H9 (cell line): ENCODE measurements around the gene CCDC187. TPM values are rescaled to one million over a fixed set of nuclear protein-coding genes. Genes with fewer than 3 reads are reported as not detected.
A peak's percentile ranks its signal among the peaks of the same experiment; 100 is the strongest.

Experiments used
- DNase-seq: peaks from one replicate; pipeline ENCODE4 v3.0.0-alpha.2; 2017
- H2AFZ ChIP-seq: one replicate; pipeline ENCODE4 v1.6.1; 2013; ENCODE audit warnings: mild to moderate bottlenecking, low read length, control low read depth, moderate library complexity
- H2AK5ac ChIP-seq: 2 replicates; pipeline ENCODE4 v1.6.1; 2013; ENCODE audit warnings: low read length, control low read depth, mixed read lengths; ENCODE audit not compliant: insufficient read length
- H2BK120ac ChIP-seq: one replicate; pipeline ENCODE4 v1.6.1; 2013; ENCODE audit warnings: low read depth, mild to moderate bottlenecking, low read length, control low read depth, inconsistent platforms; ENCODE audit not compliant: poor library complexity, severe bottlenecking
- H2BK12ac ChIP-seq: 2 replicates; pipeline ENCODE4 v1.6.1; 2013; ENCODE audit warnings: low read length, control low read depth, mixed read lengths, low read depth; ENCODE audit not compliant: insufficient read length
- H2BK15ac ChIP-seq: 2 replicates; pipeline ENCODE4 v1.6.1; 2013; ENCODE audit warnings: low read depth, low read length, control low read depth
- H2BK20ac ChIP-seq: one replicate; pipeline ENCODE4 v1.6.1; 2013; ENCODE audit warnings: low read depth, mild to moderate bottlenecking, low read length, control low read depth, inconsistent platforms; ENCODE audit not compliant: poor library complexity, severe bottlenecking
- H2BK5ac ChIP-seq: 2 replicates; pipeline ENCODE4 v1.6.1; 2013; ENCODE audit warnings: low read length, control low read depth, mixed read lengths; ENCODE audit not compliant: insufficient read length
- H3K14ac ChIP-seq: 2 replicates; pipeline ENCODE4 v1.6.1; 2013; ENCODE audit warnings: low read length, control low read depth; ENCODE audit not compliant: insufficient read depth
- H3K18ac ChIP-seq: 2 replicates; pipeline ENCODE4 v1.6.1; 2013; ENCODE audit warnings: low read depth, mild to moderate bottlenecking, mixed read lengths, low read length, control low read depth; ENCODE audit not compliant: insufficient read length
- H3K23ac ChIP-seq: 2 replicates; pipeline ENCODE4 v1.6.1; 2013; ENCODE audit warnings: low read length, control low read depth, mixed read lengths, low read depth; ENCODE audit not compliant: insufficient read length
- H3K23me2 ChIP-seq: 2 replicates; pipeline ENCODE4 v1.6.1; 2013; ENCODE audit warnings: low read depth, mild to moderate bottlenecking, mixed read lengths, low read length, control low read depth; ENCODE audit not compliant: insufficient read length, poor library complexity, severe bottlenecking
- H3K27ac ChIP-seq: 2 replicates; pipeline ENCODE4 v1.5.1; 2013; ENCODE audit warnings: low read length, control low read depth, mixed read lengths, low read depth; ENCODE audit not compliant: insufficient read length
- H3K27me3 ChIP-seq: 2 replicates; pipeline ENCODE4 v1.6.1; 2013; ENCODE audit warnings: low read length, control low read depth, inconsistent platforms; ENCODE audit not compliant: insufficient read depth
- H3K4ac ChIP-seq: 2 replicates; pipeline ENCODE4 v1.6.1; 2013; ENCODE audit warnings: low read depth, mild to moderate bottlenecking, control low read depth, inconsistent platforms, low read length, moderate library complexity
- H3K4me1 ChIP-seq: 2 replicates; pipeline ENCODE4 v1.6.1; 2013; ENCODE audit warnings: low read length, control low read depth, inconsistent platforms; ENCODE audit not compliant: insufficient read depth
- H3K4me2 ChIP-seq: 2 replicates; pipeline ENCODE4 v1.6.1; 2013; ENCODE audit warnings: low read length, control low read depth, mixed read lengths; ENCODE audit not compliant: insufficient read length, insufficient read depth
- H3K56ac ChIP-seq: 2 replicates; pipeline ENCODE4 v1.6.1; 2013; ENCODE audit warnings: low read depth, mild to moderate bottlenecking, mixed read lengths, low read length, control low read depth; ENCODE audit not compliant: insufficient read length
- H3K79me1 ChIP-seq: 2 replicates; pipeline ENCODE4 v1.6.1; 2013; ENCODE audit warnings: low read depth, mild to moderate bottlenecking, moderate library complexity, low read length, control low read depth, inconsistent platforms; ENCODE audit not compliant: insufficient read depth, poor library complexity, severe bottlenecking
- H3K79me2 ChIP-seq: 2 replicates; pipeline ENCODE4 v1.6.1; 2013; ENCODE audit warnings: low read length, control low read depth, inconsistent platforms; ENCODE audit not compliant: insufficient read depth
- H3K9ac ChIP-seq: 2 replicates; pipeline ENCODE4 v1.6.1; 2013; ENCODE audit warnings: low read length, control low read depth, mixed read lengths; ENCODE audit not compliant: insufficient read length; ENCODE audit errors: extremely low read depth
- H3K9me3 ChIP-seq: one replicate; pipeline ENCODE4 v1.6.1; 2013; ENCODE audit warnings: low read depth, low read length, inconsistent platforms; ENCODE audit not compliant: control insufficient read depth
- H3T11ph ChIP-seq: one replicate; pipeline ENCODE4 v1.6.1; 2013; ENCODE audit warnings: mild to moderate bottlenecking, low read length, control low read depth, inconsistent platforms
- H4K20me1 ChIP-seq: one replicate; pipeline ENCODE4 v1.6.1; 2013; ENCODE audit not compliant: control insufficient read depth, insufficient read length, insufficient read depth
- H4K5ac ChIP-seq: 2 replicates; pipeline ENCODE4 v1.6.1; 2013; ENCODE audit warnings: low read depth, mild to moderate bottlenecking, mixed read lengths, low read length, control low read depth; ENCODE audit not compliant: insufficient read length
- H4K8ac ChIP-seq: replicated peaks from 2 replicates; pipeline ENCODE4 v1.6.1; 2013; ENCODE audit warnings: low read length, control low read depth, mixed read lengths, low read depth; ENCODE audit not compliant: insufficient read length
- H4K91ac ChIP-seq: 2 replicates; pipeline ENCODE4 v1.6.1; 2013; ENCODE audit warnings: low read depth, mild to moderate bottlenecking, moderate library complexity, mixed read lengths, low read length, control low read depth; ENCODE audit not compliant: insufficient read length
- H3K27ac Mint-ChIP-seq, 3 experiments: 2 replicates in 2 of 3; 3 replicates in 1 of 3; pipeline ENCODE4 v1.8.0; 2020 to 2021; ENCODE audit warnings: mixed read lengths in 3 of 3, mild to moderate bottlenecking in 1 of 3, moderate library complexity in 1 of 3
- H3K27me3 Mint-ChIP-seq: 2 replicates; pipeline ENCODE4 v1.8.0; 2021; ENCODE audit warnings: low read depth, mild to moderate bottlenecking, moderate library complexity, mixed read lengths
- H3K36me3 Mint-ChIP-seq, 3 experiments: 2 replicates in 2 of 3; 3 replicates in 1 of 3; pipeline ENCODE4 v1.8.0; 2020 to 2021; ENCODE audit warnings: low read depth in 3 of 3, mixed read lengths in 3 of 3; ENCODE audit not compliant: insufficient read depth in 1 of 3
- H3K4me1 Mint-ChIP-seq, 2 experiments: 2 replicates each; pipeline ENCODE4 v1.8.0; 2020; ENCODE audit warnings: mixed read lengths in 2 of 2
- H3K4me3 Mint-ChIP-seq, 2 experiments: 2 replicates in 1 of 2; 3 replicates in 1 of 2; pipeline ENCODE4 v1.8.0; 2020 to 2021; ENCODE audit warnings: mild to moderate bottlenecking in 2 of 2, mixed read lengths in 2 of 2, moderate library complexity in 1 of 2
- H3K9me3 Mint-ChIP-seq, 2 experiments: 2 replicates in 1 of 2; 3 replicates in 1 of 2; pipeline ENCODE4 v1.8.0; 2020; ENCODE audit warnings: mild to moderate bottlenecking in 2 of 2, mixed read lengths in 2 of 2, moderate library complexity in 1 of 2
- CTCF ChIP-seq: fragments of 200-600 bp; sonication (generic); conservative IDR thresholded peaks from 3 replicates; pipeline ENCODE4 v1.8.0; 2021; ENCODE audit warnings: antibody characterized with exemption, mild to moderate bottlenecking
- WGBS: extraction: QIAGEN DNeasy Blood & Tissue Kit; methylation state at CpG from one replicate; pipeline ENCODE4 v1.1.7; 2013; ENCODE audit warnings: missing lambda C conversion rate, low lambda C conversion rate, mixed read lengths; ENCODE audit not compliant: insufficient read length; ENCODE audit errors: extremely low coverage; 5-methylcytosine and 5-hydroxymethylcytosine counted together
- total RNA-seq: library from RNA; stranded (reverse); gene quantifications from 2 replicates; pipeline ENCODE4 v1.2.1, GENCODE V29; 2021

CCDC187 gene
- total RNA-seq, 1 experiment from 2014 or later, result 0.07 TPM

- H3K27ac ChIP-seq, result no peak within 1 kb of the TSS
- no peak within 1 kb of the TSS for H3K56ac ChIP-seq
- no peak within 1 kb of the TSS for H3K9ac ChIP-seq
- H2AFZ ChIP-seq, result no peak within 1 kb of the TSS
- H3K4me2 ChIP-seq, result no peak within 1 kb of the TSS
- H3K9me3 ChIP-seq, result no peaks in the 10 kb centered on the region
- H2AK5ac ChIP-seq, result no peak within 1 kb of the TSS
- H4K8ac ChIP-seq, result no peak within 1 kb of the TSS
- TF ChIP-seq CTCF, result no peak
- no peak within 1 kb of the TSS for H3T11ph ChIP-seq
- H3K14ac ChIP-seq, result no peak within 1 kb of the TSS
- peak; percentile 69 for DNase-seq
- no peak within 1 kb of the TSS for H4K91ac ChIP-seq
- H2BK15ac ChIP-seq, result no peak within 1 kb of the TSS
- H2BK12ac ChIP-seq, result no peak within 1 kb of the TSS
- H3K27me3 Mint-ChIP-seq, result peaks cover 63% of the 10 kb centered on the region
- H3K23ac ChIP-seq, result no peak within 1 kb of the TSS
- H2BK5ac ChIP-seq, result no peak within 1 kb of the TSS
- WGBS, result no CpG with 5 or more reads among the region's 70 CpGs
- peaks cover 0 to 9% of the 10 kb centered on the region in 2 experiments; a peak in 1 of 4 replicates for H3K4me1 Mint-ChIP-seq
- no peaks in the 10 kb centered on the region for H3K4me1 ChIP-seq
- H3K27me3 ChIP-seq, result peaks cover 46% of the 10 kb centered on the region
- no peak within 1 kb of the TSS for H3K27ac Mint-ChIP-seq
- no peaks in the 10 kb centered on the region for H3K79me2 ChIP-seq
- no peaks in the 10 kb centered on the region for H3K23me2 ChIP-seq
- no peaks in the 10 kb centered on the region for H3K9me3 Mint-ChIP-seq
- no peak within 1 kb of the TSS for H2BK120ac ChIP-seq
- H3K79me1 ChIP-seq, result no peaks in the 10 kb centered on the region
- no peak within 1 kb of the TSS for H3K4ac ChIP-seq
- H4K20me1 ChIP-seq, result no peaks in the 10 kb centered on the region
- H3K18ac ChIP-seq, result no peak within 1 kb of the TSS
- no peak within 1 kb of the TSS for H4K5ac ChIP-seq
- H2BK20ac ChIP-seq, result no peak within 1 kb of the TSS
- no peak within 1 kb of the TSS; a peak in 1 of 5 replicates for H3K4me3 Mint-ChIP-seq
- peaks cover 7 to 20% (median 16%) of the 10 kb centered on the region in 3 experiments; a peak in 6 of 7 replicates for H3K36me3 Mint-ChIP-seq
Observed at GRCh38 chr9:136204838-136205706, 98.8 kb downstream of the CCDC187 start, which contains the start of gene LHX3. TSS of gene LHX3 (minus strand) at chr9:136205128. CDS start at chr9:136205012, 116 bp downstream.
